HG02642 (cell line): Measurements from ENCODE around the gene CTIF.
"Not testable (repeated sequence)": the region's sequence is repeated elsewhere in the genome, so short reads cannot be mapped to it uniquely, and the experiment has no call there.

Experiments used
- ATAC-seq: cut with Tn5 transposase; IDR thresholded peaks from one replicate; pipeline ENCODE4 v1.9.1; 2021; ENCODE audit warnings: mild to moderate bottlenecking; ENCODE audit not compliant: unreplicated experiment, poor library complexity

Gene CTIF

DNA sequence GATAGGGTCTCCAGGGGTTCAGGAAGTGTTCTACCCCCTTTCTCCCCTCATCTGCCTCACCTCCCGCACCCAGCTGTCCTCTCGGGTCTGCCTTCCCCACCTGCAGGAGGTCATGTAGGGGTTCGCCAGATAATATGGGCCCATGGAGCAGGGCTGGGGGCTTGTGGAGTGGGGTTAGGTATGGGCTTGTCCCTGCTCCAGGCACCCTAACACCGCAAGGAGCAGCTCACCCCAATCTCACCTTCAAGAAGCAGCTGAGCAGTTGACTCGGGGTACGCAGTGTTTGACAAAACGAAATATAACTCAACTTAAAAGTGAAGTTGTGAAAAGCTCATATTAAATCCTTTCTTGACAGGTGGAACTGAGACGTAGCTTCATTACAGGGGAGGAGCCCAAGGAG is 99.6 kb downstream of the CTIF start:
- ATAC-seq: no peak

- ATAC-seq: no peak
Measured at GRCh38 chr18:48638896-48639771, 100.3 kb downstream of the CTIF start.

DNA sequence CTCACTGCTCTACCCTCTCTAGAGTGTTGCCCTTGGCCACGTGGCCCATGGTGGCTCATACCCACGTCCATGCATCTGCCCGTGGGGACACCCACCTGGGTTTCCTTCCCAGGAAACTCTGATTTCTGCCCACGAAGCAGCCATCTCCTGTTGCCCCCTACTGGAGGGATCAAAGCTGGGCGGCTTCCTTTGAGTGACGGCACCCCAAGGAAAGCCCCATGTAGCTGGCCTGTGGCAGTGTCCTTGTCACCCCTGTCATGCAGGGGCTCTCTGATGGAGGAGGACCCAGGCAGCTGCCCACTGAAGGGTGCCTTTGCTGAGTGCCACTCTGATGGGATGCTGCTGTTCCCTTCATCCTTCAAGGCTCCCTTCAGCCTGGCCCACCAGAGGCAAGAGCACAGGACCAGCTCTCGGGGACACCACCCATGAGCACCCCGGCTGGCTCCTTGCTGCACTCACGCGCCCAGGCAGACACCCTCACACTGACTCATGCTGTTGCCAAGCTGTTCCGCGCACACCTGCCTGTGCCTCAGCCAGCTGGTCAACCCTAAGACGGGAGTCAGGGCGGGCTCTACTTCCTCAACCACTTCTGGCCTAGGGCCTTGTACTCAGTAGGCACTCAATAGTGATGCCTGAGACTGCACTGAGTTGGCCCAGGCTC is 101.1 kb downstream of the CTIF start:
- ATAC-seq: no peak

DNA sequence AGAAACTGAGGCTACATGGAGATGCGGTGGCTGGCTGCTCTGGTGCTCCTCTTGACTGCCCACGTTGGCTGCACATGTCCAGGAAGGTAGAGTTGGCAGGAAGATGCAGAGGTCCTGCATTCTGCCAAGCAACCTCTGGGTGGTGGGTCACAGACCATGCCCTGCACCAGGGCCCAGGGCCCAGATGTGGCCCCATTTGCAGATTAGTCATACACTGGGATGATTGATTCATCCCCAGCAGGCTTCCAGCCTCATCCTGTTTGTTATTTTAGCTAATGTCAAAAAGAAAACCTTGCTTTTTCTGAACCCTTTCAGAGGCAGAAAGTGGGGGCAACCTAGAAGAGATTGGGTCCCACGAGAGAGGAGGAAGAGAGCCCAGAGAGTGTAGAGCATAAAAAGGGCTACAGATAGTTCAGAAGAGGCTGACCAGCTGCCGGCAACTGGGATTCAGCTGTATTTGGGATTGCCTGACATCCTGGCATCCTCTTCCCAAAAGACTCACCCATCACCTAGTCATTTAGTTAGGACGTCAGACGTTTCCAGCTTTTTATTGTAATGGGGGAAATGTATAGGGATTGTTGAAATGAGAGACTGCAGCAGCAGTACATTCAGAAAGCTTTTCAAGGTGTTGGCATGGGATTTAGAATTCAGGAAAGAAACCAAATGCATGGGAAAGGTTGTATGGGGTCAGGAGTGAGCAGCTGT is 101.9 kb downstream of the CTIF start:
- no peak for ATAC-seq

- ATAC-seq: no peak
Measured at GRCh38 chr18:48641981-48642380, 103.2 kb downstream of the CTIF start.

DNA sequence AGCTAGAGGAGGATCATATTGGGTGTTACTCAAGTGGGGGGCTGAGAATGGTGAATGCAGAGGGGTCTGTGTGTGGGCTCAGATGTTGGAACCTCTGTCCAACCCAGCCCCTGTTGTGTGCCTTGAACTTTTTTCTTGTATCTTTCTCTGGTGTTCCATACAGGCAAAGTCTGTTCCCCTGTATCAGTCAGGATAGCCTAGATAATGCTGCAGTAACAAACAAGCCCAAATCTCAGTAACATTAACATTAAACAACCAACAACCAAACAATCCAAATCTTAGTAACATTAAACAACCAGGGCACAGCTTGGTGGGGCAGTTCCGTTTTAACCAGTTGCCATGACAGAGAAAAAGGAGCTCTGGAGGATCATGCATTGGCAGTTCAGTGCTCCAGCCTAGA is 103.7 kb downstream of the CTIF start:
- no peak for ATAC-seq

GRCh38 chr18:48643262-48643661 is 104.4 kb downstream of the CTIF start:
- no peak for ATAC-seq

GRCh38 chr18:48644029-48644428 is 105.2 kb downstream of the CTIF start:
- ATAC-seq: no peak

GRCh38 chr18:48645427-48646002 is 106.7 kb downstream of the CTIF start:
- no peak for ATAC-seq

GRCh38 chr18:48646976-48647375 is 108.1 kb downstream of the CTIF start:
- no peak for ATAC-seq

- ATAC-seq: no peak
Measured at GRCh38 chr18:48649231-48649630, 110.4 kb downstream of the CTIF start.

DNA sequence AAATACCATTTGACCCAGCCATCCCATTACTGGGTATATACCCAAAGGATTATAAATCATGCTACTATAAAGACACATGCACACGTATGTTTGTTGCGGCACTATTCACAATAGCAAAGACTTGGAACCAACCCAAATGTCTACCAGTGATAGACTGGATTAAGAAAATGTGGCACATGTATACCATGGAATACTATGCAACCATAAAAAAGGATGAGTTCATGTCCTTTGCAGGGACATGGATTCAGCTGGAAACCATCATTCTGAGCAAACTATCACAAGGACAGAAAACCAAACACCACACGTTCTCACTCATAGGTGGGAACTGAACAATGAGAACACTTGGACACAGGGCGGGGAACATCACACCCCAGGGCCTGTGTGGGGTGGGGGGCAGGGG is 115.8 kb downstream of the CTIF start:
- ATAC-seq: not testable (repeated sequence)

DNA sequence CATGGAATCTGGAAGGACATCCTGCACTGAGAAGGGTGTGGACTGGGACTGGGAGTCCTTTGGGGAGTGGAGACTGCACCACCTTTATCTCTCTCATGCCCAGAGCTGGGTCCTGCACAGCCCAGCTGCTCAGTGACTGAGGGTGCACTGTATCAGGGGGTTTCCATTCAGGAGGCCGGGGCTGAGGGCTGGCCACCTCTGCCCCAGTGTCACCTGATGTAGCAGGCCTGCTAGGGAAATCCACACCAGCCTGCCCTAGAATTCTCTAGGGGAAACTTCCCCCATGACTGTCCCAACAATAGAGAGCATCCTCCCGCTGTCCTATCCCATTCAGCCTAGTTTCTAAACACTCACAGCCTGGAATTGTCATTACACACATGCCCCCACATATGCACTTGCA is 116.7 kb downstream of the CTIF start:
- ATAC-seq: no peak

DNA sequence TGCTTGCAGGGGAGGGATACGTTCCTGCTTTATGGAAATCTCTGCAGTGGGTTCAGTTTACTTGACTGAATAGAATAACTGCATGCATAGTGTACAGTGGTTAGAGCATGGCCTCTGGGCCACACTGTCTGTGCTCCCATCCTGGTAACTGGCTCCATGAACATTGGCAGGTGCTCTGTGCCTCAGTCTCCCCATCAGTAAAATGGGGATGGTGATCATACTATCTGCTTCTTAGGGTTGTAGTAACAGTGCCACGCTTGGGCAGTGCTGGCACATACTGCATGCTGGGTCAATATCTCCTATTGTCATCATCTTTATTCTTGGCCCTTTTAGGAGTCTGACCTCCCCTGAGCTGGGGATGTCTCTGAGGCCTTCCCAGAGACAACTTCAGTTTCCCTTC is 117.3 kb downstream of the CTIF start:
- no peak for ATAC-seq

- ATAC-seq: no peak
Measured at GRCh38 chr18:48656582-48656981, 117.8 kb downstream of the CTIF start.

GRCh38 chr18:48657447-48658120 is 118.8 kb downstream of the CTIF start:
- ATAC-seq: no peak

DNA sequence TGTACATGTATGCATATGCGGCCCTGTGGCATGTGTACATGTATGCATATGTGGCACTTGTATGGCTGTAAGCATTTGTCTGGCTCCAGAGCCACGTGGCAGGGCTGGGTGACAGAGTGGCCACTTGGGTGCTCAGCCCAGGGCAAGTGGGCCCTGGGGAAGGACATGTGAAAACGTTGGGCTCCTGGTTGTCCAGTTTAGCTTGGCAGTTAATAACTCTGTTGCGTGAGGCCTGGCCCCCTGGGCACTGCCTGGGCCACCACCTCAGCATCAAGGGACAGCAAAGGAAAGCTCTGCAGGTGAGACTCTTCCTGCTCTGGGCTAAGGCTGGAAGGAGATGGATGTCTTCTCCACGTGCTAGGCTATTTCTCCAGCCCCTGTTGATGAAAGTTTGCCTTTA is 119.9 kb downstream of the CTIF start:
- ATAC-seq: no peak

- no peak for ATAC-seq
Measured at GRCh38 chr18:48659188-48660009, 120.6 kb downstream of the CTIF start.
